AG09309 (cell line): ENCODE results near the gene SUMO1.

ENCODE experiments used
- DNase-seq: peaks from one replicate; pipeline ENCODE4 v3.0.0-alpha.2; 2010; ENCODE audit warnings: low read depth
- H3K4me3 ChIP-seq: 2 replicates; pipeline ENCODE4 v1.5.1; 2011; ENCODE audit warnings: mild to moderate bottlenecking, low read depth, low read length, moderate library complexity; ENCODE audit not compliant: control insufficient read depth
- CTCF ChIP-seq: IDR thresholded peaks from 2 replicates; pipeline ENCODE4 v1.5.1; 2011; ENCODE audit warnings: mild to moderate bottlenecking, low read depth, low read length, inconsistent platforms; ENCODE audit not compliant: insufficient read depth, control insufficient read depth; ENCODE audit errors: missing control alignments

SUMO1 gene

GRCh38 chr2:202169131-202169530, 69.3 kb downstream of the SUMO1 start:
- TF ChIP-seq CTCF: no peak
- no peak overlapping the region for H3K4me3 ChIP-seq

GRCh38 chr2:202165945-202166344, 72.5 kb downstream of the SUMO1 start:
- no peak for TF ChIP-seq CTCF
- no peak overlapping the region for H3K4me3 ChIP-seq
- DNase-seq: no peak

More at GRCh38 chr2:202169131-202169530, 69.3 kb downstream of the SUMO1 start:
- no peak for DNase-seq

GRCh38 chr2:202165208-202165607, 73.2 kb downstream of the SUMO1 start:
- no peak overlapping the region for H3K4me3 ChIP-seq
- TF ChIP-seq CTCF: no peak
- DNase-seq: no peak

- TF ChIP-seq CTCF: no peak
- no peak for DNase-seq
- H3K4me3 ChIP-seq: no peak overlapping the region
These were observed 74.0 kb downstream of the SUMO1 start for GRCh38 chr2:202164411-202164810.

- no peak for TF ChIP-seq CTCF
- no peak for DNase-seq
- no peak overlapping the region for H3K4me3 ChIP-seq
These were observed 77.1 kb downstream of the SUMO1 start for GRCh38 chr2:202161151-202161835.

GRCh38 chr2:202158796-202159195, 79.6 kb downstream of the SUMO1 start:
- no peak overlapping the region for H3K4me3 ChIP-seq
- peak; percentile 66 for TF ChIP-seq CTCF
- DNase-seq: no peak
